Effector memory CD4-positive, alpha-beta T cell (primary cell): ENCODE results near the gene ACSM4.

Experiments used
- DNase-seq, 3 donors: peaks; one replicate each; pipeline ENCODE4 v3.0.0-alpha.2; 2020
- H3K27ac ChIP-seq: 2 replicates; pipeline ENCODE4 v1.7.0; 2013; ENCODE audit warnings: mild to moderate bottlenecking, low read length, moderate library complexity; ENCODE audit not compliant: insufficient read depth, poor library complexity, severe bottlenecking
- H3K27me3 ChIP-seq: replicated peaks from 2 replicates; pipeline ENCODE4 v1.7.0; 2013; ENCODE audit warnings: mild to moderate bottlenecking, low read length; ENCODE audit not compliant: insufficient read depth, control insufficient read depth, poor library complexity, severe bottlenecking
- H3K36me3 ChIP-seq: 2 replicates; pipeline ENCODE4 v1.7.0; 2013; ENCODE audit warnings: mild to moderate bottlenecking, low read length, moderate library complexity; ENCODE audit not compliant: control insufficient read depth, insufficient read depth
- H3K4me1 ChIP-seq: 2 replicates; pipeline ENCODE4 v1.7.0; 2013; ENCODE audit warnings: low read length, mild to moderate bottlenecking; ENCODE audit not compliant: control insufficient read depth, insufficient read depth, poor library complexity, severe bottlenecking
- H3K4me3 ChIP-seq: 2 replicates; pipeline ENCODE4 v1.7.0; 2013; ENCODE audit warnings: low read length, low read depth, mild to moderate bottlenecking; ENCODE audit not compliant: insufficient read depth, poor library complexity, severe bottlenecking
- H3K9me3 ChIP-seq: 2 replicates; pipeline ENCODE4 v1.7.0; 2013; ENCODE audit warnings: mild to moderate bottlenecking, low read length, moderate library complexity; ENCODE audit not compliant: control insufficient read depth

ACSM4 gene

GRCh38 chr12:7292300-7292699 is 11.6 kb upstream of the ACSM4 start:
- no peaks in the 10 kb centered on the region for H3K27me3 ChIP-seq
- no peaks in the 10 kb centered on the region for H3K4me1 ChIP-seq
- DNase-seq: no peak
- H3K4me3 ChIP-seq: no peak overlapping the region
- no peaks in the 10 kb centered on the region for H3K36me3 ChIP-seq
- no peak overlapping the region for H3K27ac ChIP-seq
- H3K9me3 ChIP-seq: no peaks in the 10 kb centered on the region

- DNase-seq: no peak
- H3K36me3 ChIP-seq: no peaks in the 10 kb centered on the region
- no peaks in the 10 kb centered on the region for H3K4me1 ChIP-seq
- H3K4me3 ChIP-seq: no peak overlapping the region
- no peaks in the 10 kb centered on the region for H3K27me3 ChIP-seq
- H3K27ac ChIP-seq: no peak overlapping the region
- H3K9me3 ChIP-seq: no peaks in the 10 kb centered on the region
These were observed 10.2 kb upstream of the ACSM4 start for GRCh38 chr12:7293670-7294069.

GRCh38 chr12:7295529-7295928 is 8.3 kb upstream of the ACSM4 start:
- no peaks in the 10 kb centered on the region for H3K9me3 ChIP-seq
- DNase-seq: no peak
- no peaks in the 10 kb centered on the region for H3K27me3 ChIP-seq
- no peaks in the 10 kb centered on the region for H3K36me3 ChIP-seq
- H3K27ac ChIP-seq: no peak overlapping the region
- H3K4me3 ChIP-seq: no peak overlapping the region
- H3K4me1 ChIP-seq: no peaks in the 10 kb centered on the region

GRCh38 chr12:7297865-7298264 is 6.0 kb upstream of the ACSM4 start:
- H3K9me3 ChIP-seq: no peaks in the 10 kb centered on the region
- no peaks in the 10 kb centered on the region for H3K27me3 ChIP-seq
- no peak for DNase-seq
- no peaks in the 10 kb centered on the region for H3K4me1 ChIP-seq
- H3K27ac ChIP-seq: no peak overlapping the region
- H3K4me3 ChIP-seq: no peak overlapping the region
- H3K36me3 ChIP-seq: no peaks in the 10 kb centered on the region

GRCh38 chr12:7302266-7302986 is 1.4 kb upstream of the ACSM4 start:
- Histone ChIP-seq H3K27ac (no peak overlapping the region), H3K9me3 (no peaks in the 10 kb centered on the region), H3K27me3 (no peaks in the 10 kb centered on the region), H3K36me3 (no peaks in the 10 kb centered on the region), H3K4me3 (no peak overlapping the region), H3K4me1 (no peaks in the 10 kb centered on the region)
- DNase-seq: no peak

GRCh38 chr12:7303230-7303629 is 642 bp upstream of the ACSM4 start:
- Histone ChIP-seq H3K36me3 (no peaks in the 10 kb centered on the region), H3K27me3 (no peaks in the 10 kb centered on the region)

GRCh38 chr12:7304456-7304855 is 584 bp downstream of the ACSM4 start:
- DNase-seq: no peak
- Histone ChIP-seq H3K36me3 (no peaks in the 10 kb centered on the region), H3K9me3 (no peaks in the 10 kb centered on the region), H3K27ac (no peak overlapping the region), H3K27me3 (no peaks in the 10 kb centered on the region), H3K4me1 (no peaks in the 10 kb centered on the region), H3K4me3 (no peak overlapping the region)

More at GRCh38 chr12:7303230-7303629, 642 bp upstream of the ACSM4 start:
- Histone ChIP-seq H3K4me1 (no peaks in the 10 kb centered on the region), H3K4me3 (no peak overlapping the region), H3K27ac (no peak overlapping the region), H3K9me3 (no peaks in the 10 kb centered on the region)
- DNase-seq: no peak

- Histone ChIP-seq H3K27me3 (no peaks in the 10 kb centered on the region), H3K27ac (no peak overlapping the region), H3K9me3 (no peaks in the 10 kb centered on the region), H3K4me1 (no peaks in the 10 kb centered on the region), H3K36me3 (no peaks in the 10 kb centered on the region), H3K4me3 (no peak overlapping the region)
- DNase-seq: no peak
These were observed 6.2 kb downstream of the ACSM4 start for GRCh38 chr12:7310070-7310469.

- Histone ChIP-seq H3K9me3 (no peaks in the 10 kb centered on the region), H3K4me1 (no peaks in the 10 kb centered on the region), H3K27me3 (no peaks in the 10 kb centered on the region), H3K4me3 (no peak overlapping the region), H3K36me3 (no peaks in the 10 kb centered on the region), H3K27ac (no peak overlapping the region)
- DNase-seq: no peak
These were observed 16.1 kb downstream of the ACSM4 start for GRCh38 chr12:7319930-7320329.

- Histone ChIP-seq H3K9me3 (no peaks in the 10 kb centered on the region), H3K27ac (no peak overlapping the region), H3K36me3 (no peaks in the 10 kb centered on the region), H3K4me3 (no peak overlapping the region), H3K4me1 (no peaks in the 10 kb centered on the region), H3K27me3 (no peaks in the 10 kb centered on the region)
- DNase-seq: no peak
These were observed 17.8 kb downstream of the ACSM4 start for GRCh38 chr12:7321624-7322023.
